ENCODE results near the gene AK9.

The AK9 gene

DNA sequence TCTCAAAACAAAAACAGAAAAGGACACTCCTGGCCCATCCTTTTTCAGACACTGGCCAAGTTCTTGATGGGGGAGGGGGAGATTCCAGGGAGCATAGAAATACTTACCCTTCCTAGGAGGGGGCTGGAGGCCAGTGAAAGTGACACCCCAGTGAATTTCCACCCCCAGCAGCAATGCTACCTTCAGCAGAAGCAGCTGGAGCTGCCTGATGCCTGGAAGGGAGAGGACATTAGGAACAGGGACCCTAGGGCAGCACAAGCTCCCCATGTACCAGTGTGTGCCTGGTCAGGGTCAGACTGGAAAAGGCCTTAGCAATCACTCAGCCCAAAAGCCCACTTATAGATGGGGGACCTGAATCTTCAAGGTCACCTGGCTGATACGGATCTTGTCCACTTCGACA lies 237.8 kb downstream of the AK9 start:
- H3K4me3 ChIP-seq (ENCODE audit: low read depth, low read length), result no peak overlapping the region
- TF ChIP-seq, protein P1, sequence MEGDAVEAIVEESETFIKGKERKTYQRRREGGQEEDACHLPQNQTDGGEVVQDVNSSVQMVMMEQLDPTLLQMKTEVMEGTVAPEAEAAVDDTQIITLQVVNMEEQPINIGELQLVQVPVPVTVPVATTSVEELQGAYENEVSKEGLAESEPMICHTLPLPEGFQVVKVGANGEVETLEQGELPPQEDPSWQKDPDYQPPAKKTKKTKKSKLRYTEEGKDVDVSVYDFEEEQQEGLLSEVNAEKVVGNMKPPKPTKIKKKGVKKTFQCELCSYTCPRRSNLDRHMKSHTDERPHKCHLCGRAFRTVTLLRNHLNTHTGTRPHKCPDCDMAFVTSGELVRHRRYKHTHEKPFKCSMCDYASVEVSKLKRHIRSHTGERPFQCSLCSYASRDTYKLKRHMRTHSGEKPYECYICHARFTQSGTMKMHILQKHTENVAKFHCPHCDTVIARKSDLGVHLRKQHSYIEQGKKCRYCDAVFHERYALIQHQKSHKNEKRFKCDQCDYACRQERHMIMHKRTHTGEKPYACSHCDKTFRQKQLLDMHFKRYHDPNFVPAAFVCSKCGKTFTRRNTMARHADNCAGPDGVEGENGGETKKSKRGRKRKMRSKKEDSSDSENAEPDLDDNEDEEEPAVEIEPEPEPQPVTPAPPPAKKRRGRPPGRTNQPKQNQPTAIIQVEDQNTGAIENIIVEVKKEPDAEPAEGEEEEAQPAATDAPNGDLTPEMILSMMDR (IDR thresholded peaks at IDR 0.05; ENCODE audit: control insufficient read depth, extremely low read depth, insufficient read depth), result no peak
- no peak for DNase-seq (ENCODE audit: low read depth)

DNA sequence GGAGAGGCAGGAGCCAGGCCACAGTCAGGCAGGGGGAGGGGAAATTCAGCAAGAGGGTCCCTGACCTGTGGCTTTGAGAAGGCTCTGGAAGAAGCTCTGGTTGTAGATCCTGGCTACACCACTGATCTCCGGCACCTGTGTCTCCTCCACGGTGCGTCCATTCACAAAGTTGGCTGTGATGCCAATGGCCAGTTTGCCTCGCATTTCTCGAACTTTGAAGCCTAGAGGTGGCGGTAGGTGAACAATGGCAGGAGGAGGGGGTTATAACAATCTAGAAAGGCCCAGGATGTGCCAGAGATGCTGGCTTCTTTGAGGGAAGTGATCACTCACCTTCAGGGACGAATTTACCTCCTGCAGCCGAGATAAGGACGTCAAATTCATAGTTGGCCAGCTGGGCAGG lies 238.8 kb downstream of the AK9 start:
- TF ChIP-seq, protein P1 (IDR thresholded peaks at IDR 0.05; ENCODE audit: control insufficient read depth, extremely low read depth, insufficient read depth), result no peak
- no peak overlapping the region for H3K4me3 ChIP-seq (ENCODE audit: low read depth, low read length)
- DNase-seq (ENCODE audit: low read depth), result no peak

DNA sequence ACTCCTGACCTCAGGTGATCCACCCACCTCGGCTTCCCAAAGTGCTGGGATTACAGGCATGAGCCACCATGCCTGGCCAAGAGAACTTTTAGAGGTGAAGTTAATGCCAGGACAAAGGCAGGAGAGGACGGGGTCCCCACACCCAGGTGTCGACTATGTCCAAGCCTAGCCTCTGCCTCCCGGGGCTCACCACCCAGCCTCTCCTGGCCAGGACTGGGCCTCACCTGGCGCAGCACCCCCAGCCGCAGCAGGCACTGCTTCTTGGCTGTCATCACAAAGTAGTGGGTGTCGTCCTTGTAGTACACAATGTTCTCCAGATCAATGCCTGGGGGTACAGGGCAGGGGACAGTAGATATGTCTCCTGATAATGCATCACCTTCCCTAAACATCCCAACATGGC lies 239.6 kb downstream of the AK9 start:
- no peak overlapping the region for H3K4me3 ChIP-seq (ENCODE audit: low read depth, low read length)
- DNase-seq (ENCODE audit: low read depth), result no peak
- TF ChIP-seq, protein P1 (IDR thresholded peaks at IDR 0.05; ENCODE audit: control insufficient read depth, extremely low read depth, insufficient read depth), result no peak

DNA sequence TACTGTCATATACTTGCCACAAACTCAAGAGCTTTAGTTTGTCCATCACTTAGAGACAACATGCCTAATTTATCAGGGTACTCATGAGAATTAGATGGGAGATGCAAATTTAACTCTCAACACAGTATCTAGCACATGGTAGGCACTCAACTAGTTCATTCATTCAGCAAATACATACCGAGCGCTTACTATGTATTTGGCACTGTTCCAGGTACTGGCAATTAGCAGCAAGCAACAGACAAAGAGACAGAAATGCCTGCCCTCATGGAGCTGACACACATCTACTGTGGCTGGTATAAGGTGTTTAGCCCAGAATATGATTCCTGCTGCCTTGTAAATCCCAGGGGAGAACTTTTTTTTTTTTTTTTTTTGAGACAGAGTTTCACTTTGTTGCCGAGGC lies 240.2 kb downstream of the AK9 start:
- DNase-seq (ENCODE audit: low read depth), result no peak
- TF ChIP-seq, protein P1 (IDR thresholded peaks at IDR 0.05; ENCODE audit: control insufficient read depth, extremely low read depth, insufficient read depth), result no peak
- H3K4me3 ChIP-seq (ENCODE audit: low read depth, low read length), result no peak overlapping the region

DNA sequence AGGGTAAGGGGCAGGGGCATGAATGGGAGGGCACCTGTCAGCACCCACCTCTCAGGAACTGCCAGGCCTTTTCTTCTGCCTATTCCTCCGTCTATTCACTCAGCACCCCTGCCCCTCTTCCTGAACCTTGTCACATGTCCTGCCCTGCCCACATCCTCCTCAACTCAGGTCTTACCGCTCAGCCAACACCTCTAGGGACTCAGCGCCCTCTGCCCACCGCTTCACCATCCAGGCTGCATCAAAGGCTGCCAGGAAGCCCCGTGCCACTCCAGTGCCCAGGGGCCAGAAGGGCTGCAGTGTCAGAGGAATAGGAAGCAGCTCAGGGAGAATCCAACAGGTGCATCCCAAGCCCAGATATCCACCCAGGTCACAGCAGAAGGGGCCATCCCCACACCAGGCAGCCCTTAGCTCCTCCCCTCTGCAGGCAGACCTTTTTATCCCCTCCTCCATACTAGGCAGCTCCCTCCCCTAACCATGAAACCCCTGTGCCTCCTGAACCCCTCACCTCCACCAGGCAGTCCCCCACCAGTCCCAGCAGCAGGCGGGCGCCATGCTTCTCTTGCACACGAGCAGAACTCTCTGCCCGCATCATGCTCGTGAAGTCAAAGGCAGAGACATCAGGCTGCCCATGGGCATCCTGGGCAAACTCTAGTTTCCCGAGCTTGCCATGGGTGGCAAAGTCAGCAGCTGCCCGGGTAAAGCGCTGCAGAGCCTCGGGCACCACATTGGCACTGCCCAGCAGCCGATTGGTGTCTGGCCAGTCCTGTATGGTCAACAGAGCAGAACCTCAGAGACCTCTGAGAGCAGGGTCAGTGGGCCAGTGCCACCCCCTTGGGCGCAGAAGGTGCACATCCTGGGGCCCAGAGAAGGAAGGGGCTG lies 241.0 kb downstream of the AK9 start:
- TF ChIP-seq, protein P1 (IDR thresholded peaks at IDR 0.05; ENCODE audit: control insufficient read depth, extremely low read depth, insufficient read depth), result no peak
- DNase-seq (ENCODE audit: low read depth), result no peak
- H3K4me3 ChIP-seq (ENCODE audit: low read depth, low read length), result no peak overlapping the region

DNA sequence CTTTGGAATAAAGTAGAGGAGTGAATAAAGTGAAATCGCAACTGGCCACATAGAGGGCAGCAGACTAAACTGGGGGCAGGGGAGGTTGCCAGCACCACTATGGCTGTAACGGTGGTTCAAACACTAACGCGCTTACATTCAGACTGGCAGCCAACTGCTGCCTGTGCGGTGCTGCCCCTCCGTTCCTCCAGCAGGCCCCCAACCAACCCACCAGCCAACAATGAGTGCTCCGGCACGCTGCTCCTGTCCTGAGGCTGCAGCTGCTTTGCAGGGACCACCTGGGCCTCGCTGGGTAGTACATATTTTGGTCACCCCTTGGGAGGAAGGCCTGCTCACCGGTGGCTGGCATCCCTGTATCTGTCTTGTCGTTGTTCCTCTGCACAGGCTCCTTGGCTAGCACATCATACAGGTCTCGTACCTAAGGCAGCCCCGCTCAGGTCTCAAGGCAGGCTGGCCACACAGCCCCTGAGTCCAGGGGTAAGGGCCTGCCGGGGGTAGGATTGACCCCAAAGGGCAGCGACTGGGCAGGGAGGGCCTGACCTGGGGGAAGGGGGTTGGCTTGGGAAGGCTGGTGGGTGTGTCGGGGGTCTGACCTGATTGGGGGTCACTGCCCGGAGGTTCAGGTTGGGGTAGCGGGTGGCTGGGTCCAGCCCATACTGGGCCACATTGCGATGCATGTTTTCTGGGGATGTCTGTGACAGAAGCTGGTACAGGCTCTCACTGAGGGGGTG lies 241.8 kb downstream of the AK9 start:
- TF ChIP-seq, protein P1 (IDR thresholded peaks at IDR 0.05; ENCODE audit: control insufficient read depth, extremely low read depth, insufficient read depth), result no peak
- no peak overlapping the region for H3K4me3 ChIP-seq (ENCODE audit: low read depth, low read length)

More for the DNA sequence above, 241.8 kb downstream of the AK9 start:
- no peak for DNase-seq (ENCODE audit: low read depth)

All from LNCaP clone FGC (cell line).